Measurements from ENCODE around the gene TRMT11.
"Not testable (repeated sequence)": the region's sequence is repeated elsewhere in the genome, so short reads cannot be mapped to it uniquely, and the experiment has no call there.

TRMT11 gene

GRCh38 chr6:125986301-125987025 is at the start of gene TRMT11:
TSS of gene TRMT11 (plus strand) at chr6:125986540. CDS start at chr6:125986551, 11 bp downstream.
- DNase-seq (ENCODE audit: low read depth), result peak; percentile 50

GRCh38 chr6:125939026-125939425 is 47.3 kb upstream of the TRMT11 start:
- DNase-seq (ENCODE audit: low read depth), result no peak

GRCh38 chr6:125939791-125940190 is 46.5 kb upstream of the TRMT11 start:
- no peak for DNase-seq (ENCODE audit: low read depth)

GRCh38 chr6:125940247-125941041 is 45.9 kb upstream of the TRMT11 start:
- no peak for DNase-seq (ENCODE audit: low read depth)

- no peak for DNase-seq (ENCODE audit: low read depth)
Observed at GRCh38 chr6:125942672-125943527, 43.4 kb upstream of the TRMT11 start.

GRCh38 chr6:125943528-125944433 is 42.6 kb upstream of the TRMT11 start:
- DNase-seq (ENCODE audit: low read depth), result no peak

- DNase-seq (ENCODE audit: low read depth), result no peak
Observed at GRCh38 chr6:125944434-125944816, 41.9 kb upstream of the TRMT11 start.

GRCh38 chr6:125944896-125945295 is 41.4 kb upstream of the TRMT11 start:
- DNase-seq (ENCODE audit: low read depth), result no peak

GRCh38 chr6:125945378-125946141 is 40.8 kb upstream of the TRMT11 start:
- DNase-seq (ENCODE audit: low read depth), result no peak

GRCh38 chr6:125947615-125948014 is 38.7 kb upstream of the TRMT11 start:
- DNase-seq (ENCODE audit: low read depth), result no peak

GRCh38 chr6:125948455-125948854 is 37.9 kb upstream of the TRMT11 start:
- no peak for DNase-seq (ENCODE audit: low read depth)

- DNase-seq (ENCODE audit: low read depth), result no peak
Observed at GRCh38 chr6:125949069-125949468, 37.3 kb upstream of the TRMT11 start.

- no peak for DNase-seq (ENCODE audit: low read depth)
Observed at GRCh38 chr6:125950293-125950692, 36.0 kb upstream of the TRMT11 start.

GRCh38 chr6:125950716-125951115 is 35.6 kb upstream of the TRMT11 start:
- not testable (repeated sequence) for DNase-seq (ENCODE audit: low read depth)

- no peak for DNase-seq (ENCODE audit: low read depth)
Observed at GRCh38 chr6:125951323-125951722, 35.0 kb upstream of the TRMT11 start.

- DNase-seq (ENCODE audit: low read depth), result no peak
Observed at GRCh38 chr6:125952764-125953501, 33.4 kb upstream of the TRMT11 start.

- no peak for DNase-seq (ENCODE audit: low read depth)
Observed at GRCh38 chr6:125953502-125953875, 32.9 kb upstream of the TRMT11 start.

GRCh38 chr6:125954735-125955339 is 31.5 kb upstream of the TRMT11 start:
- no peak for DNase-seq (ENCODE audit: low read depth)

GRCh38 chr6:125955973-125956372 is 30.4 kb upstream of the TRMT11 start:
- no peak for DNase-seq (ENCODE audit: low read depth)

All from stimulated activated CD8-positive, alpha-beta memory T cell treated with anti-CD3 and anti-CD28 coated beads, Interleukin-15, amount 100 ng/mL, for 1 hour (primary cell).